GM23248 (cell line): ENCODE results near the gene CLDN11.

ENCODE experiments used
- EZH2 ChIP-seq: fragments of 200-600 bp; sonication (generic); IDR thresholded peaks from 2 replicates; pipeline ENCODE4 v1.6.1; 2018; ENCODE audit warnings: antibody characterized with exemption, mild to moderate bottlenecking; ENCODE audit not compliant: insufficient read depth, poor library complexity, severe bottlenecking
- EZH2phosphoT487 ChIP-seq: fragments of 200-600 bp; sonication (generic); IDR thresholded peaks from 2 replicates; pipeline ENCODE4 v1.6.1; 2018; ENCODE audit warnings: antibody characterized with exemption, moderate library complexity, mild to moderate bottlenecking, low read depth; ENCODE audit not compliant: insufficient read depth

DNA sequence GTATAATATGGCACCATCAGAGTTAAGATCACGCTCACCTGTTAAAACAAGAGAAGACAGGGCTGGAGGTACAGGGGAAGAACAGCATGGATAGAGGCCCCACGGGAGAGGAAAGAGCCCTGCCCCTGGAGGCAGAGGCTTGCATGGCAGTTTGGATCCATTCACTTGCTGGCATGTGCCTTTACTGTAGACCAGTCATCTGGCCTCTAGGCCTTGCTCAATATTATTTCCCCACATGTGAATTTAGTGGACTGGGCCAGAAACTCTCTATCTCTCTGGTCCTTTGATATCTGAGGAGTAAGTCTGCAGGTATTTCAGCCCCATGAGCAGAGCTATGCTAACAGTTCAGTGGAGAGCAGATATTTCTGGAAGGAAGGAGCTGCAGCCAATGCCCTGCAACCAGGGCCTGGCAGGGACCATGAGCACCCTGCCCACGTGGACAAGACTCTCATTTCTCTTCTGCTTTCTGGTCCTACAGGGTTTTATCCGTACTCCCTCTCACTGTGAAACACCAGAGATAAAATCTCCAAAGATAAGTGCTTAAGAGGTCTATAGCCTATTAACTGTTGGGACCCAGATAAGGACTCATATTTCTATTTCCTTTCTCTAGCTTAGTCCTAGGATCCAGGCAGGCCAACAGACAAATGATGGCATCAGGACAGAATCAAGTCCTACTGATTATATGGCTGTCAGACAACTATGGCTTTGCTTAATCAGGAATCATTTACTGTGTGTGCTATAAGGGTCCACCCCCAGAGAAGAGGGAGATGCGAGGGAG is 65.0 kb downstream of the CLDN11 start:
- TF ChIP-seq EZH2 (no peak), EZH2phosphoT487 (no peak)
